ENCODE data around the gene FAM222B.

DNA sequence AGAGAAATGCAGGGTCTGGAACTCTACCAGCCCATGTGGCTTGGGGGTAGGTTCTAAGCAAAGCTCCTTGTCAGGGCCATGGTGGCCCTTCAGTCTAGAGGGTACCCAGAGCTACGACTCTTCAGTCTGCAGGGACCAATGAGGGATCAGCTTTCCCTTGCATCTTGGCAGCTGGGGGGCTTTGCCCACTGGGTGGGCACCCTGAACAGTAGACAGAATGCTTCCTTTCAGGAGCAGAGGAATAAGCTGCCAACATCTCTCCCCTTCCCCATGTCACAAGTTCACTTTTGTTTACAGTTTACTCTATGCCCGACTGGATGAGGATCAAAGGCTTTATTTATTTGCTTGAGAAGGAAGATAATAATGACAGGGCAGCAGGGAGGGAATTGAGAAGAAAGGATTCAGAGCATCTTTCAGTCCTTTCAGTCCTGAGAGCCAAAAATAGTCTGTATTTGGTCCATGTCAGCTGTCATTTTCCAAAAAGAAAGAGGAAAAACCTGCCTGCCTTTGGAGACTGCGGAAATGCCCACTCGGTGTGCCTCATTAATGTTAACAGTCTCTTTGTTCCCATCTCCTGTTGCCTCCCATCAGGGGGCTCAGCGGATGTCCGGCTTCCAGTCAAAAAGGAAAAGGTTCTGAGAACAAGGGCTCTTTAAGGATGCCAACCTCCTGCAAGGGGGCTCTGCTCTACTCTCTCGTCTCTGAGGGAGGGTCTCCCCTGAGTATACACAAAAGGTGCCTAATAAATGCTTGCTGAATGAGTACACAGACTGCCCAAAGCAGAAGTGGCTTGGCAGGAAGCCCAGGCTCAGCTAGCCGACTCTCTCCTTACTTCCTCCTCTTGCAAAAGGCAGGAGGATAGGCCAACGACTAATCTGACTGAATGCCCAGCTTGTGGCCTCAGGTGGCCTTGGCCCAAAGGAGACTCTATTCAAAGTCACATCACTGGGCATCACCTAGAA is 81.7 kb downstream of the FAM222B start:
- TF ChIP-seq, protein P1, sequence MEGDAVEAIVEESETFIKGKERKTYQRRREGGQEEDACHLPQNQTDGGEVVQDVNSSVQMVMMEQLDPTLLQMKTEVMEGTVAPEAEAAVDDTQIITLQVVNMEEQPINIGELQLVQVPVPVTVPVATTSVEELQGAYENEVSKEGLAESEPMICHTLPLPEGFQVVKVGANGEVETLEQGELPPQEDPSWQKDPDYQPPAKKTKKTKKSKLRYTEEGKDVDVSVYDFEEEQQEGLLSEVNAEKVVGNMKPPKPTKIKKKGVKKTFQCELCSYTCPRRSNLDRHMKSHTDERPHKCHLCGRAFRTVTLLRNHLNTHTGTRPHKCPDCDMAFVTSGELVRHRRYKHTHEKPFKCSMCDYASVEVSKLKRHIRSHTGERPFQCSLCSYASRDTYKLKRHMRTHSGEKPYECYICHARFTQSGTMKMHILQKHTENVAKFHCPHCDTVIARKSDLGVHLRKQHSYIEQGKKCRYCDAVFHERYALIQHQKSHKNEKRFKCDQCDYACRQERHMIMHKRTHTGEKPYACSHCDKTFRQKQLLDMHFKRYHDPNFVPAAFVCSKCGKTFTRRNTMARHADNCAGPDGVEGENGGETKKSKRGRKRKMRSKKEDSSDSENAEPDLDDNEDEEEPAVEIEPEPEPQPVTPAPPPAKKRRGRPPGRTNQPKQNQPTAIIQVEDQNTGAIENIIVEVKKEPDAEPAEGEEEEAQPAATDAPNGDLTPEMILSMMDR (conservative IDR thresholded peaks at IDR 0.05; ENCODE audit: low read depth, low read length) = no peak
- TF ChIP-seq RAD21 (IDR thresholded peaks at IDR 0.05; ENCODE audit: low read length) = no peak

All from IMR-90 (cell line).